Measurements from ENCODE around the gene RBFOX2. TPM values are rescaled to one million over a fixed set of nuclear protein-coding genes. Genes with fewer than 3 reads are reported as not detected.

The RBFOX2 gene
- total and polyA plus RNA-seq, 2 donors (not counting 3 experiments of a cell fraction or from before 2014, with no cell fraction given), result 125 to 142 TPM

DNA sequence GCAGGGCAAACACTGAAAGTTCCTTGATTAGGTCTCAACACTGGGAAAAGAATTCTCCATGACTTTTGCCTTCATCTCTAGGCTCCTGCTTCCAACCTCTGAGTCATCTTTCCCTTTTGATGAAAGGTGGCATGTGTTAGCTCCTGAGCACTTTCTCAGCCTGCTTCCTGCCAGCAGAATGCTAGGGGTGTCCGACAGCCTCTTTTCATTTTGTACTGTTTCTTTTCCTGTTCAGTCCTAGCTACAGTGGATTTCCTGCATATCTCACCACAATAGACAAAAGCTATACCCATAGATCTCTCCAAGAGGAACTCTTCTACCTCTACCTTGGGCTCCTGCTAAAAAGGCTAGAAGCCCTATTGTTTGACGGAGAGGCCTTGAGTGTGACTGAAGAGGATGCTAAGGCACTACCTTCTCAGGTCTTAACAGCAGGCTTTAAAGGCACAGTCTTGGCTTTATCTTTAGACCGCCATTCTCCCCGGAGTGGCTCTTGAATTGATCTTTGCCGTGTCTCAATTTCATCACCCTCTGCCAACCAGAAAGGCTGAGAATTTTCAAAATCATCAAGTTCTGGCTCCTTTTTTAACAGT, 145.5 kb downstream of the RBFOX2 start:
- intact Hi-C loops (cut with micrococcal nuclease) (loop anchor here (5.0 kb wide), 1 partner anchor 41 kb away; no protein-coding TSS in a partner anchor), dilution Hi-C loops (cut with MboI; ENCODE audit: extremely low pct_ligation_motif_present, low sequenced_read_pairs) (no loop called here)
- H3K4me2 ChIP-seq (ENCODE audit: insufficient read depth, low read length), result peak overlapping the region; percentile 77
- H4K20me1 ChIP-seq (replicated peaks; ENCODE audit: control insufficient read depth, extremely low read depth, insufficient read depth, low read length), result no peaks in the 10 kb centered on the region
- BruUV-seq (replicated peaks), result no TSS peak
- no peaks in the 10 kb centered on the region for H3K36me3 ChIP-seq (ENCODE audit: control insufficient read depth in 2 of 2, extremely low read depth in 1 of 2, insufficient read depth in 2 of 2, low read length in 2 of 2)
- peak overlapping the region in 1 of 3 experiments; percentile 17 for H3K4me3 ChIP-seq (replicated peaks in 1 of 3; ENCODE audit: insufficient read depth in 1 of 3, low read depth in 1 of 3, low read length in 3 of 3)
- TF ChIP-seq POLR2AphosphoS5 (IDR thresholded peaks at IDR 0.05; ENCODE audit: insufficient read depth, low read depth, low read length) (peak; percentile 26), JUN (IDR thresholded peaks at IDR 0.05; ENCODE audit: borderline replicate concordance, insufficient read depth, insufficient read length, low read depth) (peak; percentile 76), GATA2 (IDR thresholded peaks at IDR 0.05; ENCODE audit: insufficient read depth, insufficient read length, low read depth, low read length) (no peak), FOS (IDR thresholded peaks at IDR 0.05; ENCODE audit: borderline replicate concordance, insufficient read depth, low read length) (peak; percentile 78), MYC (IDR thresholded peaks at IDR 0.05; ENCODE audit: low read depth, low read length) (no peak), POLR2A (IDR thresholded peaks at IDR 0.05; ENCODE audit: low read depth, low read length) (no peak)
- TF ChIP-seq, protein P1, sequence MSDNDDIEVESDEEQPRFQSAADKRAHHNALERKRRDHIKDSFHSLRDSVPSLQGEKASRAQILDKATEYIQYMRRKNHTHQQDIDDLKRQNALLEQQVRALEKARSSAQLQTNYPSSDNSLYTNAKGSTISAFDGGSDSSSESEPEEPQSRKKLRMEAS (IDR thresholded peaks at IDR 0.05; ENCODE audit: insufficient read depth, insufficient read length), result no peak
- H3K9me1 ChIP-seq (replicated peaks; ENCODE audit: control insufficient read depth, extremely low read depth, insufficient read depth, low read length), result no peaks in the 10 kb centered on the region
- H3K79me2 ChIP-seq (ENCODE audit: control insufficient read depth, insufficient read depth, low read length), result peaks cover 23% of the 10 kb centered on the region
- H3K27me3 ChIP-seq (ENCODE audit: control insufficient read depth in 2 of 2, insufficient read depth in 2 of 2, low read length in 2 of 2), result no peaks in the 10 kb centered on the region
- peak overlapping the region; percentile 22 for H3K9ac ChIP-seq (replicated peaks; ENCODE audit: extremely low read depth, insufficient read depth, low read length)
- peaks cover 18% of the 10 kb centered on the region for H3K4me1 ChIP-seq (ENCODE audit: control insufficient read depth, extremely low read depth, insufficient read depth, low read length)
- H2AFZ ChIP-seq (ENCODE audit: low read depth, low read length), result peak overlapping the region; percentile 23
- H3K9me3 ChIP-seq (replicated peaks; ENCODE audit: control insufficient read depth, insufficient read depth, low read length), result no peaks in the 10 kb centered on the region
- peak overlapping the region; percentile 70 for H3K27ac ChIP-seq (ENCODE audit: insufficient read depth, low read depth, low read length)
- peak; percentile 78 for DNase-seq (ENCODE audit: low read depth, low spot score)
- peak; percentile 82 for FAIRE-seq
- ChIA-PET POLR2A (no interaction called here), CTCF (interaction anchor here (1.0 to 2.5 kb wide), 7 partner anchors 9 to 45 kb away, joined by 3 to 9 read pairs (median 4); no protein-coding TSS in a partner anchor)
